HEK293 (cell line): Measurements from ENCODE around the gene WDR64.
"Not testable (repeated sequence)": the region's sequence is repeated elsewhere in the genome, so short reads cannot be mapped to it uniquely, and the experiment has no call there.

ENCODE experiments used
- CTCF ChIA-PET: fragments of 350-600 bp; formaldehyde crosslinking; extraction: SDS; loops from one replicate; lab custom pipeline; 2021; ENCODE audit warnings: antibody characterized with exemption; lab: Yijun Ruan, JAX
- POLR2A ChIA-PET: fragments of 300-600 bp; formaldehyde crosslinking; extraction: SDS; loops from one replicate; lab custom pipeline; 2020; ENCODE audit warnings: antibody characterized with exemption, inconsistent platforms; lab: Yijun Ruan, JAX
- H3K27ac ChIP-seq: fragments of 200-500 bp; sonication (Bioruptor generic); 2 replicates; pipeline ENCODE4 v1.5.1; 2014; ENCODE audit warnings: low read depth, low read length, control low read depth, inconsistent platforms; ENCODE audit errors: extremely low read depth
- H3K36me3 ChIP-seq, 2 experiments: fragments of 200-500 bp in 1 of 2; sonication (Bioruptor generic) in 1 of 2; 1 replicate in 1 of 2; 2 replicates in 1 of 2; pipeline ENCODE4 v1.5.1; 2014 to 2017; ENCODE audit warnings: inconsistent platforms in 2 of 2, low read length in 2 of 2; ENCODE audit not compliant: control insufficient read depth in 2 of 2, insufficient read depth in 1 of 2
- H3K4me1 ChIP-seq: fragments of 200-500 bp; sonication (Bioruptor generic); 2 replicates; pipeline ENCODE4 v1.5.1; 2014; ENCODE audit warnings: mild to moderate bottlenecking, low read length, inconsistent platforms; ENCODE audit not compliant: control insufficient read depth, insufficient read depth
- H3K4me3 ChIP-seq: 2 replicates; pipeline ENCODE4 v1.5.1; 2011; ENCODE audit warnings: low read depth, mild to moderate bottlenecking, control low read depth, low read length, moderate library complexity
- H3K9me3 ChIP-seq: fragments of 200-500 bp; sonication (Bioruptor generic); 2 replicates; pipeline ENCODE4 v1.5.1; 2014; ENCODE audit warnings: low read depth, low read length, inconsistent platforms; ENCODE audit not compliant: control insufficient read depth, insufficient read depth
- GLIS1 ChIP-seq: fragments of 450-650 bp; formaldehyde crosslinking; IDR thresholded peaks from 2 replicates; pipeline ENCODE4 v1.5.1; 2016; ENCODE audit warnings: missing biosample characterization, missing genetic modification characterization
- HIC1 ChIP-seq: fragments of 450-650 bp; formaldehyde crosslinking; IDR thresholded peaks from 2 replicates; pipeline ENCODE4 v1.5.1; 2016; ENCODE audit warnings: missing biosample characterization, missing genetic modification characterization
- KLF8 ChIP-seq: fragments of 450-650 bp; formaldehyde crosslinking; IDR thresholded peaks from 2 replicates; pipeline ENCODE4 v1.5.1; 2016; ENCODE audit warnings: missing biosample characterization, missing genetic modification characterization
- MYNN ChIP-seq: fragments of 450-650 bp; formaldehyde crosslinking; IDR thresholded peaks from 2 replicates; pipeline ENCODE4 v1.5.1; 2016; ENCODE audit warnings: missing biosample characterization, missing genetic modification characterization, borderline replicate concordance
- PRDM6 ChIP-seq: fragments of 450-650 bp; formaldehyde crosslinking; IDR thresholded peaks from 2 replicates; pipeline ENCODE4 v1.5.1; 2017; ENCODE audit warnings: missing biosample characterization, missing genetic modification characterization
- SETDB1 ChIP-seq: IDR thresholded peaks from one replicate; pipeline ENCODE4 v1.6.1; 2017; ENCODE audit warnings: mild to moderate bottlenecking, low read length, moderate library complexity, mixed read lengths; ENCODE audit not compliant: insufficient read length
- SP2 ChIP-seq: fragments of 450-650 bp; formaldehyde crosslinking; IDR thresholded peaks from 2 replicates; pipeline ENCODE4 v1.5.1; 2016; ENCODE audit warnings: missing biosample characterization, missing genetic modification characterization
- SP7 ChIP-seq: fragments of 450-650 bp; formaldehyde crosslinking; IDR thresholded peaks from 2 replicates; pipeline ENCODE4 v1.5.1; 2016; ENCODE audit warnings: missing biosample characterization, missing genetic modification characterization
- ZBTB6 ChIP-seq: fragments of 450-650 bp; formaldehyde crosslinking; IDR thresholded peaks from 2 replicates; pipeline ENCODE4 v1.5.1; 2017; ENCODE audit warnings: missing biosample characterization, missing genetic modification characterization
- ZIC2 ChIP-seq: fragments of 450-650 bp; formaldehyde crosslinking; IDR thresholded peaks from 2 replicates; pipeline ENCODE4 v1.5.1; 2016; ENCODE audit warnings: missing biosample characterization, missing genetic modification characterization
- ZNF10 ChIP-seq: fragments of 450-650 bp; formaldehyde crosslinking; IDR thresholded peaks from 2 replicates; pipeline ENCODE4 v1.5.1; 2017; ENCODE audit warnings: missing biosample characterization, missing genetic modification characterization
- ZNF132 ChIP-seq: fragments of 450-650 bp; formaldehyde crosslinking; IDR thresholded peaks from 2 replicates; pipeline ENCODE4 v1.5.1; 2017; ENCODE audit warnings: missing biosample characterization, missing genetic modification characterization, borderline replicate concordance
- ZNF157 ChIP-seq: fragments of 450-650 bp; formaldehyde crosslinking; IDR thresholded peaks from 2 replicates; pipeline ENCODE4 v1.5.1; 2016; ENCODE audit warnings: missing biosample characterization, missing genetic modification characterization
- ZNF175 ChIP-seq: fragments of 450-650 bp; formaldehyde crosslinking; IDR thresholded peaks from 2 replicates; pipeline ENCODE4 v1.5.1; 2016; ENCODE audit warnings: missing biosample characterization, missing genetic modification characterization
- ZNF19 ChIP-seq: fragments of 450-650 bp; formaldehyde crosslinking; IDR thresholded peaks from 2 replicates; pipeline ENCODE4; 2016; ENCODE audit warnings: missing biosample characterization, missing genetic modification characterization, low read depth
- ZNF214 ChIP-seq: fragments of 450-650 bp; formaldehyde crosslinking; IDR thresholded peaks from 2 replicates; pipeline ENCODE4 v1.5.1; 2017; ENCODE audit warnings: missing biosample characterization, mild to moderate bottlenecking, missing genetic modification characterization, borderline replicate concordance
- ZNF394 ChIP-seq: fragments of 450-650 bp; formaldehyde crosslinking; IDR thresholded peaks from 2 replicates; pipeline ENCODE4 v1.5.1; 2016; ENCODE audit warnings: missing biosample characterization, missing genetic modification characterization, mild to moderate bottlenecking, moderate library complexity, borderline replicate concordance
- ZNF433 ChIP-seq: fragments of 450-650 bp; formaldehyde crosslinking; IDR thresholded peaks from 2 replicates; pipeline ENCODE4 v1.5.1; 2016; ENCODE audit warnings: missing biosample characterization, missing genetic modification characterization, low read depth
- ZNF501 ChIP-seq: fragments of 450-650 bp; formaldehyde crosslinking; IDR thresholded peaks from 2 replicates; pipeline ENCODE4 v1.5.1; 2016; ENCODE audit warnings: missing biosample characterization, missing genetic modification characterization
- ZNF521 ChIP-seq: fragments of 450-650 bp; formaldehyde crosslinking; IDR thresholded peaks from 2 replicates; pipeline ENCODE4 v1.5.1; 2017; ENCODE audit warnings: missing biosample characterization, mild to moderate bottlenecking, missing genetic modification characterization
- ZNF560 ChIP-seq: fragments of 450-650 bp; formaldehyde crosslinking; IDR thresholded peaks from 2 replicates; pipeline ENCODE4 v1.5.1; 2017; ENCODE audit warnings: missing biosample characterization, missing genetic modification characterization, borderline replicate concordance
- TF ChIP-seq, protein P1 (sequence below): fragments of 450-650 bp; IDR thresholded peaks from 2 replicates; pipeline ENCODE4 v1.5.1; 2018; ENCODE audit warnings: missing biosample characterization, missing genetic modification characterization

Gene WDR64

DNA sequence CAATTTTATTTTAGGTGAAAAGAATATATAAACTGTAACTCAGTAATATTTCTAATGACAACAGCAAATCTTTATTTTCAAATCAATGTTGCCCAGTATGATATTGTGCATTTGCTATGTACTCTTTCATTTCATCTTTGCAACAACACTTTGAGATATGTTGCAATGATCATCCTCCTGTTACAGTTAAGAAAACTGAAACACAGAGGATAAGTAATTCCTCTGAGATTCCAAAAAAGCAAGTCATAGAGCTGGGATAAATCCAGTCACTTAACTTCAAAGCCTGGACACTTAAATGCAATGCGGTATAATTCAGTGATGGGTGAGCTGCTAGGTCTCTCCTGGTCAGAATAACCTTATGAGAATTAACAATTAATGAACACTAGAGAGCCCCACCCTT is 147.3 kb downstream of the WDR64 start (continued):
- no peak for TF ChIP-seq ZNF521 (tag by site-specific recombination)
- TF ChIP-seq MYNN, result no peak
- TF ChIP-seq SP2 (tag by site-specific recombination), result no peak
- TF ChIP-seq, protein P1, sequence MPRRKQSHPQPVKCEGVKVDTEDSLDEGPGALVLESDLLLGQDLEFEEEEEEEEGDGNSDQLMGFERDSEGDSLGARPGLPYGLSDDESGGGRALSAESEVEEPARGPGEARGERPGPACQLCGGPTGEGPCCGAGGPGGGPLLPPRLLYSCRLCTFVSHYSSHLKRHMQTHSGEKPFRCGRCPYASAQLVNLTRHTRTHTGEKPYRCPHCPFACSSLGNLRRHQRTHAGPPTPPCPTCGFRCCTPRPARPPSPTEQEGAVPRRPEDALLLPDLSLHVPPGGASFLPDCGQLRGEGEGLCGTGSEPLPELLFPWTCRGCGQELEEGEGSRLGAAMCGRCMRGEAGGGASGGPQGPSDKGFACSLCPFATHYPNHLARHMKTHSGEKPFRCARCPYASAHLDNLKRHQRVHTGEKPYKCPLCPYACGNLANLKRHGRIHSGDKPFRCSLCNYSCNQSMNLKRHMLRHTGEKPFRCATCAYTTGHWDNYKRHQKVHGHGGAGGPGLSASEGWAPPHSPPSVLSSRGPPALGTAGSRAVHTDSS (tag by site-specific recombination), result no peak
- TF ChIP-seq ZNF132 (tag by site-specific recombination), result no peak
- no peak for TF ChIP-seq PRDM6
- no peak for TF ChIP-seq ZNF175
- no peak for TF ChIP-seq ZIC2 (tag by site-specific recombination)
- no peak for TF ChIP-seq ZNF501 (tag by site-specific recombination)
- TF ChIP-seq ZNF157 (tag by site-specific recombination), result no peak
- TF ChIP-seq, all 188 proteins: peak for 0

- Histone ChIP-seq H3K4me1 (no peaks in the 10 kb centered on the region), H3K27ac (no peak overlapping the region), H3K9me3 (no peaks in the 10 kb centered on the region), H3K36me3 (no peaks in the 10 kb centered on the region), H3K4me3 (no peak overlapping the region)
- CTCF ChIA-PET, result interaction anchor here (0.6 to 1.0 kb wide), 3 partner anchors 12 to 51 kb away, joined by 3 to 6 read pairs (median 3); no protein-coding TSS in a partner anchor
- TF ChIP-seq GLIS1 (tag by site-specific recombination), result no peak
- POLR2A ChIA-PET, result no interaction called here
Measured at GRCh38 chr1:241800640-241801039, 148.6 kb downstream of the WDR64 start.

DNA sequence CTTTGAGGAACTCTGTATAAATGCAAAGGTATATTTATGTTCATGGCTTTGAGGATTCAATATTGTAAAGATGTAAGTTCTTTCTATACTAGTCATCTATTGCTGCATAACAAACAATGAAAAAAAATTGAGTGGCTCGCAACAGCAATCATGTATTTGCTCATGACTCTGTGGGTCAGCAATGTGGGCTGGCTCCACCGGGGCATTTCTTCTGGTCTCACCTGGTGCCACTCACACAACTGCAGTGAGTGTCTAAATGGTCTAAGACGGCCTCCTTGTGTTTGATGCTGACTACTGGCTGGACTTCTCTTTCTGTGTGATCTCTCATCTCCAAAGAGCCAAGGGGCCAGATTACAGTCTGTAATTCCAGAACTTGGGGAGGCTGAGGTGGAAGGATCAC is 150.8 kb downstream of the WDR64 start:
- TF ChIP-seq ZBTB6 (tag by site-specific recombination) (no peak), ZNF10 (tag by site-specific recombination) (no peak), ZNF394 (tag by site-specific recombination) (no peak), ZNF19 (tag by site-specific recombination) (no peak), ZNF433 (no peak), ZNF214 (tag by site-specific recombination) (no peak), MYNN (no peak), SP7 (no peak), KLF8 (tag by site-specific recombination) (no peak), HIC1 (tag by site-specific recombination) (no peak), SETDB1 (no peak), ZNF560 (no peak)
- CTCF ChIA-PET, result interaction anchor here (0.7 kb wide), 1 partner anchor 580 kb away, joined by 3 read pairs; no protein-coding TSS in a partner anchor
- Histone ChIP-seq H3K27ac (no peak overlapping the region), H3K36me3 (no peaks in the 10 kb centered on the region), H3K9me3 (no peaks in the 10 kb centered on the region), H3K4me3 (no peak overlapping the region), H3K4me1 (no peaks in the 10 kb centered on the region)
- POLR2A ChIA-PET, result no interaction called here

DNA sequence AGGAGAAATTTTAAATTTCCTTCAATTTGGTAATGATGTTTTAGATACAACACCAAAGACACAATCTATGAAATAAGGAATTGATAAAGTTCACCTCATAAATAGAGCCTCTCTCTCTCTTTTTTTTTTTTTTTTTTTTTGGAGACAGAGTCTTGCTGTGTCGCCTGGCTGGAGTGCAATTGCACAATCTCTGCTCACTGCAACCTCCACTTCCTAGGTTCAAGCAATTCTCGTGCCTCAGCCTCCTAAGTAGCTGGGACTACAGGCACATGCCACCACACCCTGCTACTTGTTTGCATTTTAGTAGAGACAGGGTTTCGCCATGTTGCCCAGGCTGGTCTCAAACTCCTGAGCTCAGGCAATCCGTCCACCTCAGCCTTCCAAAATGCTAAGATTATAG is 152.6 kb downstream of the WDR64 start:
- not testable (repeated sequence) for H3K4me1 ChIP-seq, H3K36me3 ChIP-seq, H3K4me3 ChIP-seq, H3K27ac ChIP-seq, H3K9me3 ChIP-seq
- CTCF ChIA-PET, result interaction anchor here (0.6 to 0.9 kb wide), 2 partner anchors 61 to 915 kb away, joined by 3 to 6 read pairs; no protein-coding TSS in a partner anchor
- POLR2A ChIA-PET, result interaction anchor here (0.8 kb wide), 1 partner anchor 16 kb away, joined by 6 read pairs; no protein-coding TSS in a partner anchor
